GM12891 (cell line): ENCODE measurements around the gene MEX3A.
"Not testable (repeated sequence)": the region's sequence is repeated elsewhere in the genome, so short reads cannot be mapped to it uniquely, and the experiment has no call there.

Source experiments
- DNase-seq: peaks from one replicate; pipeline ENCODE4 v3.0.0; 2011; ENCODE audit warnings: low spot score; ENCODE audit not compliant: insufficient read length
- FAIRE-seq: peaks from 2 replicates; lab custom pipeline; 2011; peaks lifted over from hg19 to GRCh38; lab: Jason Lieb, UNC
- PAX5 ChIP-seq: IDR thresholded peaks from 2 replicates; pipeline ENCODE4 v1.6.1; 2011; ENCODE audit warnings: low read length, moderate library complexity, mild to moderate bottlenecking; ENCODE audit not compliant: insufficient read depth, severe bottlenecking
- POLR2A ChIP-seq: IDR thresholded peaks from 2 replicates; pipeline ENCODE4 v1.6.1; 2011; ENCODE audit warnings: low read depth, low read length, control low read depth
- POLR2AphosphoS5 ChIP-seq: IDR thresholded peaks from 2 replicates; pipeline ENCODE4 v1.6.1; 2011; ENCODE audit warnings: low read depth, low read length, control low read depth
- POU2F2 ChIP-seq: IDR thresholded peaks from 2 replicates; pipeline ENCODE4 v1.6.1; 2011; ENCODE audit warnings: low read depth, mild to moderate bottlenecking, control low read depth, low read length, moderate library complexity
- SPI1 ChIP-seq: IDR thresholded peaks from 2 replicates; pipeline ENCODE4 v1.6.1; 2011; ENCODE audit warnings: low read depth, low read length, control low read depth
- TAF1 ChIP-seq: IDR thresholded peaks from 2 replicates; pipeline ENCODE4 v1.6.1; 2011; ENCODE audit warnings: low read depth, low read length, control low read depth

The MEX3A gene

DNA sequence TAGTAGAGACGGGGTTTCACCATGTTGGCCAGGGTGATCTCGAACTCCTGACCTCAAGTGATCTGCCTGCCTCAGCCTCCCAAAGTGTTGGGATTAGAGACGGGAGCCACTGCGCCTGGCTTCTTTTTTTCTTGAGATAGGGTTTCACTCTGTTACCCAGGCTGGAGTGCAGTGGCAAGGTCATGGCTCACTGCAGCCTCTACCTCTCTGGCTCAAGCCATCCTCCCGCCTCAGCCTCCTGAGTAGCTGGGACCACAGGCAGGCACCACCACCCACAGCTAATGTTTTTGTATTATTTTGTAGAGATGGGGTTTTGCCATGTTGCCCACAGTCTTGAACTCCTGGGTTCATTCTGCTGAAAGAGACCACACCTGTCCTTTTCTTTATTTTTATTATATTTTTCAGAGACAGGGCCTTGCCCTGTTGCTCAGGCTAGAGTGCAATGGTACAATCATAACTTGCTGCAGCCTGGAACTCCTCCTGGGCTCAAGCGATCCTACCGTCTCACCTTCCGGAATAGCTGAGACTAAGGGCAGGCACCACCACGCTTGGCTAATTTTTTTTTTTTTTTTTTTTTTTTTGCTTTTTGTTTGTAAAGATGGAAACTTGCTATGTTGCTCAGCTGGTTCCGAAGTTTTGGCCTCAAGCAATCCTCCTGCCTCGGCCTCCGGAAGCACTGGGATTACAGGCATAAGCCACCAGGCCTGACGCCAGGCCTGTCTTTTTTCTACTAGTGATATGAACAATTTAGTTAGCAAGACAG lies 35.3 kb upstream of the MEX3A start:
- FAIRE-seq = no peak
- no peak for DNase-seq
- no peak for TF ChIP-seq TAF1
- no peak for TF ChIP-seq POU2F2
- no peak for TF ChIP-seq POLR2A
- TF ChIP-seq PAX5 = no peak
- no peak for TF ChIP-seq POLR2AphosphoS5
- TF ChIP-seq SPI1 = no peak

- FAIRE-seq, DNase-seq: not testable (repeated sequence)
These were observed 34.5 kb upstream of the MEX3A start for GRCh38 chr1:156116731-156117130.

- DNase-seq = no peak
- TF ChIP-seq PAX5 (no peak), SPI1 (no peak), POU2F2 (no peak), POLR2AphosphoS5 (no peak)
- FAIRE-seq = no peak
These were observed 33.5 kb upstream of the MEX3A start for GRCh38 chr1:156115514-156116374.

GRCh38 chr1:156114919-156115513 lies 32.8 kb upstream of the MEX3A start:
- no peak for DNase-seq
- FAIRE-seq = peak; percentile 26
- no peak for TF ChIP-seq TAF1
- no peak for TF ChIP-seq PAX5
- no peak for TF ChIP-seq POLR2A
- TF ChIP-seq POU2F2 = no peak
- TF ChIP-seq SPI1 = no peak
- TF ChIP-seq POLR2AphosphoS5 = no peak

DNA sequence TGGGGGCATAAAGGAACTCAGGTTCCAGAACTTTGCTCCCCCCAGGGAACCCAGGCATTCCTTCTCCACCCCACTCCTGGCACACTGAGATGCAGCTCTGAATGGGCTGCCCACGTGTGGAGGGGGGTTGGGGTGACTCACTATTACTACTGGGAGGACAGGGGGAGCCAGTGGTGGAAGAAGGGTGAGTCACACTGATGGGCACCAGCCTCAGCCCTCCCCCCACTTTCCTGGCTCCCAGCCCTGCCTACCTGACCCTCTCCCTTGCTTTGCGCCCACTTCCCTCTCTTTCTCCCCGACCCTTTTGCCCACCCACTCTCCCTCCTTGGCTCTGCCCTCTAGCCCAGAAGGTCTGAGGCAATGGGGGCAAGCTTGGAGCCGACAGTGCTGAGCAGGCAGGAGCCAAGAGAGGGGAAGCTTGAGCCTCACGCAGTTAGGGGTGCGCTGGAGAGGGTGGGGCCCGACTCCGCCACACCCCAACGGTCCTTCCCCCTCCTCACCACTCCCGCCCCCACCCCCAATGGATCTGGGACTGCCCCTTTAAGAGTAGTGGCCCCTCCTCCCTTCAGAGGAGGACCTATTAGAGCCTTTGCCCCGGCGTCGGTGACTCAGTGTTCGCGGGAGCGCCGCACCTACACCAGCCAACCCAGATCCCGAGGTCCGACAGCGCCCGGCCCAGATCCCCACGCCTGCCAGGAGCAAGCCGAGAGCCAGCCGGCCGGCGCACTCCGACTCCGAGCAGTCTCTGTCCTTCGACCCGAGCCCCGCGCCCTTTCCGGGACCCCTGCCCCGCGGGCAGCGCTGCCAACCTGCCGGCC lies 32.0 kb upstream of the MEX3A start, which contains the start of gene LMNA:
Gene LMNA, plus strand, starts transcription at position 611 of the 818 bp plus-strand sequence. CDS start 208 bp downstream, outside the sequence.
- TF ChIP-seq POLR2AphosphoS5 (peak; percentile 67; the same call in 1 of the 2 replicates), POU2F2 (no peak), SPI1 (no peak), PAX5 (no peak), POLR2A (peak; percentile 78), TAF1 (0 out of 2 replicates have a peak, but pooled peaks have one; percentile 70)
- peak; percentile 64 for DNase-seq
- FAIRE-seq = peak; percentile 41

DNA sequence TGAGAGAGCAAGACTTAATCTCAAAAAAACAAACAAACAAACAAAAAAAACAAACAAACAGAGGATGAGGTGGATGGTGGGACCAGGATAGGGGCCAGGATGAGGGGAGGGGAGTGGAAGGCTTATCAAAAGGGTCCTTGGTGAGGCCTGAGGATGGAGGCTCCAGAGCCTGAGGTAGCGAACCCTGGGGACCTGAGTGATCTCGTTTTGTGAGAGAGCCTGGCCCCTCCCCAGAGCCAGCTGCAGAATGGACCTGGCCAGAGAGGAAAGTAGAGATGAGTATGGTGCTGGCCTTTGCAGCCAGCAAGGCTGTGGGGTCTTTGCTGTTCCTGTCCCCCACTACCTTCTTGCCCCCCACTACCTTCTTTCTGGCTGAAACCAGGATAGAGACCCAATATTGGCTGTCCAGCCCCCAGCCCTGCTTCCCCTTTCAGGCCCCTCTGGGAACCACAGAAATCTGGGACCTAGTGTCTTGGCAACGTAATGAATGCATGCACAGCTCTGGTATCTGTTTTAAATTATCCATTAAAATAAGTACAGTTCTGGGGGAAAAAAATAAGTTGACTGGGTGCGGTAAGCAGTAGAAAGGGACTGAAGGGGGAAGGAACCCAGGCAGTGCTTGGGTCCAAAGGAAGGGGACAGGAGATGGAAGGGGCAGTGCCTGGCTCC lies 31.2 kb upstream of the MEX3A start:
- DNase-seq = no peak
- TF ChIP-seq SPI1 (no peak), TAF1 (no peak), PAX5 (no peak), POLR2A (no peak), POLR2AphosphoS5 (no peak), POU2F2 (no peak)
- FAIRE-seq = no peak

DNA sequence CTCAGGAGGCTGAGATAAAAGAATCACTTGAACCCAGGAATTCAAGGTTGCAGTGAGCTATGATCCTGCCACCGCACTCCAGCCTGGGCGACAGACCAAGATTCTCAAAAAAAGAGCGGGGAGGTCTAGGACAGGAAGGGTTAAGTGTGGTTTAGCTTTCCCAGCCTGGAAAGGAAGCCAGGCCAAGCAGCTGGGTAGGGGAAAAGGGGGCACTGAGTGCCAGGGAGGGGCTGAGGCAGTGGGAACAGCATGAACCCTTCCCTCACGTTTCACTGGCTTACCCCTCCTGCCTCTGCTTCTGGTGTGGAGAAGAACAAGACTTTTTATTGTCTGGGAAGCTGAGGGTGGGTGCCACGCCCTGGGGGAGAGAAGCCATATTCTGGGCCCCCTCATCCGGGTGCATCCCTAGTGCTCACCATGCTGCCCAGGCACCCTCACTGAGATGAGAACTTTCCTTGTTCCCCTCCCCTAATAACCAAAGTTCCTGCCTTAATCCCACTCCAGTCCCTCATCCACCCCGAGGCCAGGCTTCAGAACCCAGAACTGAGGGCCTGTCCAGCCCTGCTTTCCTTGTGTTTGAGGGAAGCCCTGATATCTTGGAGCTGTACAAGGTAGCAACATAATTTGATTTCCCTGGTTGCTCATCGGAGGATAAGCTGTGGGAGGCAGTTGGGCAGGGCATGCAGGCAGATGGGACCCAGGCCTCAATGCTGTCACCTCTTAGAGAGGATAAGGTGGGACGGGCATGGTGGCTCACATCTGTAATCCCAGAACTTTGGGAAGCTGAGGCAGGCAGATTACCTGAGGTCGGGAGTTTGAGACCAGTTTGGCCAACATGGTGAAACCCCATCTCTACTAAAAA lies 30.2 kb upstream of the MEX3A start:
- DNase-seq (no peak), FAIRE-seq (no peak)
- no peak for TF ChIP-seq PAX5
- no peak for TF ChIP-seq TAF1
- no peak for TF ChIP-seq SPI1
- TF ChIP-seq POLR2A = no peak
- no peak for TF ChIP-seq POU2F2
- no peak for TF ChIP-seq POLR2AphosphoS5

DNA sequence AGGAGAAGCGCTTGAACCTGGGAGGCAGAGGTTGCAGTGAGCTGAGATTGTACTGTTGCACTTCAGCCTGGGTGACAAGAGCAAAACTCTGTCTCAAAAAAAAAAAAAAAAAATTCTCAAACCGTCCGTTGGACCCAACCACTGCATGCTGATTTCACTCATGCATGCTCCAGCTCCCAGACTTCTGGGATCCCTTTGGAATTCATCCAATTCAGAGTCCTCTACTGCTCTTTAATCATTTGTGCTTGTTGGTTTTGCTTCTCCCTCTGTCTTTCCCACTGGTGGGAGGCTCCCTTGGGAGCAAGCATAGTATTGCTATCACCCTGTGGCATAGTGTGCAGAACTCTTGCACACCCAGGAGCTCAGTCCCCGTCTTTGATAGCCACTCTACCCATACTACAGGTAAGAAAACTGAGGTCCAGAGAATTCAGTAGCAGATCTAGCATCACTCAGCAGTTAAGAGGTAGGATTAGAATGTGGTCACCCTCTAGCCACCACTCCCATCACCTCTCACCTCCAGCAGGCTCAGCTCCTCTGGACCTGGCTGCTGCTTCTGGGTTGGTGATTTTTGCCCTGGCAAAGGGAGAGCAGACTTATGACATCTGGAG lies 29.2 kb upstream of the MEX3A start:
- TF ChIP-seq SPI1 (no peak), POLR2AphosphoS5 (no peak), POU2F2 (no peak)
- FAIRE-seq (no peak), DNase-seq (no peak)
